GM12878 (cell line): ENCODE measurements around the gene SULT1C4. TPM values are rescaled to one million over a fixed set of nuclear protein-coding genes. Genes with fewer than 3 reads are reported as not detected.

ENCODE experiments used
- ATAC-seq: fragments of 200-7000 bp; cut with Tn5 transposase; 3 replicates; pipeline ENCODE4 v1.9.1; 2020; ENCODE audit warnings: mild to moderate bottlenecking, moderate library complexity
- BruUV-seq: library from RNA; stranded (reverse); fragments of 400-500 nt; replicated peaks from 2 replicates; lab custom pipeline; 2021; lab: Mats Ljungman, UMichigan
- CTCF ChIA-PET: fragments of 300-600 bp; sonication (Branson Sonifier 250); formaldehyde crosslinking; extraction: SDS; loops from one replicate; lab custom pipeline; 2021; ENCODE audit warnings: inconsistent platforms; lab: Yijun Ruan, JAX
- POLR2A ChIA-PET: fragments of 350-600 bp; formaldehyde crosslinking; extraction: SDS; loops from one replicate; lab custom pipeline; 2021; ENCODE audit warnings: inconsistent platforms; lab: Charles Lee
- RAD21 ChIA-PET: fragments of 300-600 bp; sonication (Branson Sonifier 250); formaldehyde crosslinking; loops from one replicate; lab custom pipeline; 2023; ENCODE audit warnings: antibody characterized with exemption; ENCODE audit not compliant: unreplicated experiment; lab: Charles Lee
- SMC1A ChIA-PET: fragments of 300-600 bp; sonication (Branson Sonifier 250); formaldehyde crosslinking; loops from one replicate; lab custom pipeline; 2023; ENCODE audit not compliant: unreplicated experiment, uncharacterized antibody; lab: Charles Lee
- DNase-seq: peaks from one replicate; pipeline ENCODE4 v3.0.0-alpha.2; 2011; ENCODE audit warnings: low read depth, low spot score
- FAIRE-seq: peaks from 3 replicates; lab custom pipeline; 2011; peaks lifted over from hg19 to GRCh38; lab: Jason Lieb, UNC
- H2AFZ ChIP-seq: 2 replicates; pipeline ENCODE4 v1.6.0; 2011; ENCODE audit warnings: low read depth, low read length, control low read depth; ENCODE audit not compliant: control insufficient read depth
- H3K27ac ChIP-seq: 2 replicates; pipeline ENCODE4 v1.5.1; 2011; ENCODE audit warnings: control low read depth; ENCODE audit not compliant: control insufficient read depth, insufficient read depth
- H3K27me3 ChIP-seq, 2 experiments: replicated peaks in 1 of 2; 2 replicates each; pipeline versions ENCODE4 v1.6.0 to v1.6.1; 2011; ENCODE audit warnings: low read length in 1 of 2; ENCODE audit not compliant: control insufficient read depth in 2 of 2, insufficient read depth in 2 of 2
- H3K36me3 ChIP-seq, 2 experiments: 2 replicates each; pipeline ENCODE4 v1.5.1; 2011; ENCODE audit warnings: low read length in 1 of 2; ENCODE audit not compliant: control insufficient read depth in 2 of 2, insufficient read depth in 2 of 2
- H3K4me1 ChIP-seq: 2 replicates; pipeline ENCODE4 v1.6.1; 2011; ENCODE audit warnings: mild to moderate bottlenecking, low read length, moderate library complexity, mixed read lengths; ENCODE audit not compliant: control insufficient read depth, insufficient read depth
- H3K4me2 ChIP-seq: 2 replicates; pipeline ENCODE4 v1.6.0; 2011; ENCODE audit warnings: control low read depth; ENCODE audit not compliant: control insufficient read depth, insufficient read depth
- H3K4me3 ChIP-seq: fragments of 200-600 bp; sonication (generic); 2 replicates; pipeline ENCODE4 v1.5.1; 2016
- H3K79me2 ChIP-seq: 2 replicates; pipeline ENCODE4 v1.6.0; 2011; ENCODE audit warnings: low read length; ENCODE audit not compliant: control insufficient read depth, insufficient read depth
- H3K9ac ChIP-seq: 2 replicates; pipeline ENCODE4 v1.8.0; 2011; ENCODE audit warnings: low read length, control low read depth, mixed read lengths; ENCODE audit not compliant: control insufficient read depth, insufficient read depth
- H3K9me3 ChIP-seq: replicated peaks from 3 replicates; pipeline ENCODE4 v1.5.1; 2011; ENCODE audit warnings: mild to moderate bottlenecking, low read length; ENCODE audit not compliant: control insufficient read depth, insufficient read depth
- H4K20me1 ChIP-seq: 2 replicates; pipeline ENCODE4 v1.6.0; 2011; ENCODE audit not compliant: control insufficient read depth, insufficient read depth
- BMI1 ChIP-seq: fragments of 450-650 bp; IDR thresholded peaks from 2 replicates; pipeline ENCODE4 v1.6.1; 2016; ENCODE audit warnings: mild to moderate bottlenecking, moderate library complexity, borderline replicate concordance
- CBFB ChIP-seq: IDR thresholded peaks from 2 replicates; pipeline ENCODE4 v1.6.1; 2016; ENCODE audit warnings: antibody characterized with exemption, low read depth
- ETV6 ChIP-seq, 2 experiments: fragments of 450-650 bp in 1 of 2; IDR thresholded peaks in 1 of 2; conservative IDR thresholded peaks in 1 of 2; 2 replicates each; pipeline ENCODE4 v1.6.1; 2014; ENCODE audit warnings: antibody characterized with exemption in 1 of 2, borderline replicate concordance in 1 of 2, low read depth in 1 of 2, mild to moderate bottlenecking in 1 of 2, moderate library complexity in 1 of 2
- POLR2AphosphoS2 ChIP-seq: IDR thresholded peaks from 2 replicates; pipeline ENCODE4 v1.6.1; 2011; ENCODE audit warnings: low read depth, mild to moderate bottlenecking, low read length, improper control_type of control experiment, moderate library complexity
- ZBED1 ChIP-seq: IDR thresholded peaks from 2 replicates; pipeline ENCODE4 v1.6.1; 2016; ENCODE audit warnings: borderline replicate concordance
- WGBS: methylation state at CpG from one replicate; pipeline ENCODE4 v1.1.6; 2016; ENCODE audit warnings: low lambda C conversion rate; ENCODE audit not compliant: insufficient replicate concordance, insufficient coverage; ENCODE audit errors: missing lambda C conversion rate; 5-methylcytosine and 5-hydroxymethylcytosine counted together
- in situ Hi-C: fragments of 300-500 bp; cut with MboI; formaldehyde crosslinking; loops from 9 replicates; pipeline ENCODE4 v1.14.3; 2018; ENCODE audit warnings: mixed read lengths
- intact Hi-C: fragments of 100-400 bp; cut with micrococcal nuclease; formaldehyde crosslinking; loops from one replicate; pipeline ENCODE4 v1.14.2; 2022; ENCODE audit not compliant: unreplicated experiment
- polyA plus RNA-seq, 11 experiments: library from polyadenylated mRNA; depleted of rRNA in 4 of 11; unstranded in 6 of 11; stranded (reverse) in 5 of 11; fragments of >200 nt; fragmentation: Nextera tagmentation in 4 of 11; fragmentation: Illumina TruSeq in 1 of 11; extraction: Ambion mirVana in 4 of 11; extraction: Trizol in 1 of 11; gene quantifications; 1 replicate in 1 of 11; 2 replicates in 10 of 11; pipeline versions ENCODE4 v1.2.1 to v1.2.3, GENCODE V29; 2011 to 2016; ENCODE audit warnings: inconsistent platforms in 2 of 11, missing spikeins in 2 of 11, low read depth in 1 of 11
- total RNA-seq, 4 experiments: library from RNA; depleted of rRNA in 3 of 4; stranded (reverse); fragments of >200 nt in 3 of 4; fragmentation: Illumina TruSeq in 1 of 4; extraction: Trizol in 1 of 4; gene quantifications; 2 replicates each; pipeline versions ENCODE4 v1.2.1 to v1.2.3, GENCODE V29; 2013 to 2021
- TF ChIP-seq, protein P1 (sequence below): fragments of 450-650 bp; IDR thresholded peaks from 2 replicates; pipeline ENCODE4 v1.6.1; 2017; ENCODE audit warnings: low read depth, mild to moderate bottlenecking, moderate library complexity
- TF ChIP-seq, protein P2 (sequence below): fragments of 450-650 bp; formaldehyde crosslinking; IDR thresholded peaks from 2 replicates; pipeline ENCODE4 v1.4.0; 2022; ENCODE audit warnings: mild to moderate bottlenecking, moderate library complexity
- TF ChIP-seq, protein P3 (sequence below): fragments of 450-650 bp; IDR thresholded peaks from 2 replicates; pipeline ENCODE4 v1.6.1; 2018; ENCODE audit warnings: mild to moderate bottlenecking, low read depth, moderate library complexity; ENCODE audit not compliant: partially characterized antibody
- TF ChIP-seq, protein P4 (sequence below): IDR thresholded peaks from 2 replicates; pipeline ENCODE4 v1.6.1; 2011; ENCODE audit warnings: low read depth, mild to moderate bottlenecking, low read length, moderate library complexity, borderline replicate concordance; ENCODE audit errors: extremely low read depth
- TF ChIP-seq, protein P5 (sequence below): IDR thresholded peaks from 2 replicates; pipeline ENCODE4 v1.6.1; 2012; ENCODE audit warnings: low read depth, low read length, improper control_type of control experiment
- TF ChIP-seq, protein P6 (sequence below): fragments of 450-650 bp; IDR thresholded peaks from 2 replicates; pipeline ENCODE4 v1.6.1; 2017; ENCODE audit warnings: antibody characterized with exemption, mild to moderate bottlenecking, moderate library complexity

SULT1C4 gene
- total and polyA plus RNA-seq, 10 of the 15 experiments (the other 5 are each of a cell fraction or from before 2014, with no cell fraction given) = 0.04 TPM; not detected in 9

DNA sequence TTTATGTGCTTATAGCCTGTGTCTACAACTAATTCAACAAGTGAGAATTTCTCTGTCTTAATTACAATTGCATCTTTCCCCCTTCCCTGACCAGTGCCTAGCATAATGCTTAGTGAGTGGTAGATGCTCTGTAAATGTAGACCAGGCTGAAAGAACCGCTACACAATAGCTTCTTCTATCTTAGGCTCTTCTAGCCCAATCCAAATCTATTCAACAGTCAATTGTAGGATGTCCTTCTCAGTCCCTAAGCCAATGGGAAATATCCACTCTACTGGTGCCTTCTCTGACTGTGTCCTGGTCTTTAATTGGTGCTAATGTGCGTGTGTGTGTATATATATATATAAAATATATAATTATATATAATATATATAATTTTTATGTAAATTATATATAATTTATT lies 37.2 kb downstream of the SULT1C4 start:
- intact Hi-C loops (no loop called here), in situ Hi-C loops (no loop called here)
- no TSS peak for BruUV-seq
- H2AFZ ChIP-seq = no peak overlapping the region
- H3K4me2 ChIP-seq = no peak overlapping the region
- no peaks in the 10 kb centered on the region for H3K27me3 ChIP-seq
- 54% methylated on average over 2 of the region's 2 CpGs for WGBS
- FAIRE-seq = no peak
- no peak overlapping the region for H3K9ac ChIP-seq
- ChIA-PET SMC1A (no interaction called here), POLR2A (no interaction called here), RAD21 (no interaction called here), CTCF (no interaction called here)
- H3K36me3 ChIP-seq = no peaks in the 10 kb centered on the region
- no peak overlapping the region for H3K27ac ChIP-seq
- no peak for DNase-seq
- H3K9me3 ChIP-seq = no peaks in the 10 kb centered on the region
- no peak for ATAC-seq
- no peaks in the 10 kb centered on the region for H4K20me1 ChIP-seq
- no peaks in the 10 kb centered on the region for H3K4me1 ChIP-seq
- H3K4me3 ChIP-seq = no peak overlapping the region
- no peaks in the 10 kb centered on the region for H3K79me2 ChIP-seq
- no peak for TF ChIP-seq ETV6 (conservative IDR thresholded peaks at IDR 0.05 in 1 of 2, IDR thresholded peaks at IDR 0.05 in 1 of 2; ENCODE audit: borderline replicate concordance in 1 of 2, low read depth in 1 of 2)
- TF ChIP-seq CBFB = no peak
- TF ChIP-seq, protein P1, sequence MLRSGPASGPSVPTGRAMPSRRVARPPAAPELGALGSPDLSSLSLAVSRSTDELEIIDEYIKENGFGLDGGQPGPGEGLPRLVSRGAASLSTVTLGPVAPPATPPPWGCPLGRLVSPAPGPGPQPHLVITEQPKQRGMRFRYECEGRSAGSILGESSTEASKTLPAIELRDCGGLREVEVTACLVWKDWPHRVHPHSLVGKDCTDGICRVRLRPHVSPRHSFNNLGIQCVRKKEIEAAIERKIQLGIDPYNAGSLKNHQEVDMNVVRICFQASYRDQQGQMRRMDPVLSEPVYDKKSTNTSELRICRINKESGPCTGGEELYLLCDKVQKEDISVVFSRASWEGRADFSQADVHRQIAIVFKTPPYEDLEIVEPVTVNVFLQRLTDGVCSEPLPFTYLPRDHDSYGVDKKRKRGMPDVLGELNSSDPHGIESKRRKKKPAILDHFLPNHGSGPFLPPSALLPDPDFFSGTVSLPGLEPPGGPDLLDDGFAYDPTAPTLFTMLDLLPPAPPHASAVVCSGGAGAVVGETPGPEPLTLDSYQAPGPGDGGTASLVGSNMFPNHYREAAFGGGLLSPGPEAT = no peak
- TF ChIP-seq, protein P2, sequence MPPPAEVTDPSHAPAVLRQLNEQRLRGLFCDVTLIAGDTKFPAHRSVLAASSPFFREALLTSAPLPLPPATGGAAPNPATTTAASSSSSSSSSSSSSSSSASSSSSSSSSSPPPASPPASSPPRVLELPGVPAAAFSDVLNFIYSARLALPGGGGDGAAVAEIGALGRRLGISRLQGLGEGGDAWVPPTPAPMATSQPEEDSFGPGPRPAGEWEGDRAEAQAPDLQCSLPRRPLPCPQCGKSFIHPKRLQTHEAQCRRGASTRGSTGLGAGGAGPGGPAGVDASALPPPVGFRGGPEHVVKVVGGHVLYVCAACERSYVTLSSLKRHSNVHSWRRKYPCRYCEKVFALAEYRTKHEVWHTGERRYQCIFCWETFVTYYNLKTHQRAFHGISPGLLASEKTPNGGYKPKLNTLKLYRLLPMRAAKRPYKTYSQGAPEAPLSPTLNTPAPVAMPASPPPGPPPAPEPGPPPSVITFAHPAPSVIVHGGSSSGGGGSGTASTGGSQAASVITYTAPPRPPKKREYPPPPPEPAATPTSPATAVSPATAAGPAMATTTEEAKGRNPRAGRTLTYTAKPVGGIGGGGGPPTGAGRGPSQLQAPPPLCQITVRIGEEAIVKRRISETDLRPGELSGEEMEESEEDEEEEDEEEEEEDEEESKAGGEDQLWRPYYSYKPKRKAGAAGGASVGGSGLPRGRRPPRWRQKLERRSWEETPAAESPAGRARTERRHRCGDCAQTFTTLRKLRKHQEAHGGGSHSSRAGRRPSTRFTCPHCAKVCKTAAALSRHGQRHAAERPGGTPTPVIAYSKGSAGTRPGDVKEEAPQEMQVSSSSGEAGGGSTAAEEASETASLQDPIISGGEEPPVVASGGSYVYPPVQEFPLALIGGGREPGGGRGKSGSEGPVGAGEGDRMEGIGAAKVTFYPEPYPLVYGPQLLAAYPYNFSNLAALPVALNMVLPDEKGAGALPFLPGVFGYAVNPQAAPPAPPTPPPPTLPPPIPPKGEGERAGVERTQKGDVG (CRISPR knock-in tag) = no peak
- TF ChIP-seq, protein P3, sequence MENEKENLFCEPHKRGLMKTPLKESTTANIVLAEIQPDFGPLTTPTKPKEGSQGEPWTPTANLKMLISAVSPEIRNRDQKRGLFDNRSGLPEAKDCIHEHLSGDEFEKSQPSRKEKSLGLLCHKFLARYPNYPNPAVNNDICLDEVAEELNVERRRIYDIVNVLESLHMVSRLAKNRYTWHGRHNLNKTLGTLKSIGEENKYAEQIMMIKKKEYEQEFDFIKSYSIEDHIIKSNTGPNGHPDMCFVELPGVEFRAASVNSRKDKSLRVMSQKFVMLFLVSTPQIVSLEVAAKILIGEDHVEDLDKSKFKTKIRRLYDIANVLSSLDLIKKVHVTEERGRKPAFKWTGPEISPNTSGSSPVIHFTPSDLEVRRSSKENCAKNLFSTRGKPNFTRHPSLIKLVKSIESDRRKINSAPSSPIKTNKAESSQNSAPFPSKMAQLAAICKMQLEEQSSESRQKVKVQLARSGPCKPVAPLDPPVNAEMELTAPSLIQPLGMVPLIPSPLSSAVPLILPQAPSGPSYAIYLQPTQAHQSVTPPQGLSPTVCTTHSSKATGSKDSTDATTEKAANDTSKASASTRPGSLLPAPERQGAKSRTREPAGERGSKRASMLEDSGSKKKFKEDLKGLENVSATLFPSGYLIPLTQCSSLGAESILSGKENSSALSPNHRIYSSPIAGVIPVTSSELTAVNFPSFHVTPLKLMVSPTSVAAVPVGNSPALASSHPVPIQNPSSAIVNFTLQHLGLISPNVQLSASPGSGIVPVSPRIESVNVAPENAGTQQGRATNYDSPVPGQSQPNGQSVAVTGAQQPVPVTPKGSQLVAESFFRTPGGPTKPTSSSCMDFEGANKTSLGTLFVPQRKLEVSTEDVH = no peak
- TF ChIP-seq, protein P4, sequence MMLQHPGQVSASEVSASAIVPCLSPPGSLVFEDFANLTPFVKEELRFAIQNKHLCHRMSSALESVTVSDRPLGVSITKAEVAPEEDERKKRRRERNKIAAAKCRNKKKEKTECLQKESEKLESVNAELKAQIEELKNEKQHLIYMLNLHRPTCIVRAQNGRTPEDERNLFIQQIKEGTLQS = no peak
- TF ChIP-seq, protein P5, sequence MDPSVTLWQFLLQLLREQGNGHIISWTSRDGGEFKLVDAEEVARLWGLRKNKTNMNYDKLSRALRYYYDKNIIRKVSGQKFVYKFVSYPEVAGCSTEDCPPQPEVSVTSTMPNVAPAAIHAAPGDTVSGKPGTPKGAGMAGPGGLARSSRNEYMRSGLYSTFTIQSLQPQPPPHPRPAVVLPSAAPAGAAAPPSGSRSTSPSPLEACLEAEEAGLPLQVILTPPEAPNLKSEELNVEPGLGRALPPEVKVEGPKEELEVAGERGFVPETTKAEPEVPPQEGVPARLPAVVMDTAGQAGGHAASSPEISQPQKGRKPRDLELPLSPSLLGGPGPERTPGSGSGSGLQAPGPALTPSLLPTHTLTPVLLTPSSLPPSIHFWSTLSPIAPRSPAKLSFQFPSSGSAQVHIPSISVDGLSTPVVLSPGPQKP = no peak
- TF ChIP-seq BMI1 = no peak
- TF ChIP-seq POLR2AphosphoS2 = no peak
- TF ChIP-seq, protein P6, sequence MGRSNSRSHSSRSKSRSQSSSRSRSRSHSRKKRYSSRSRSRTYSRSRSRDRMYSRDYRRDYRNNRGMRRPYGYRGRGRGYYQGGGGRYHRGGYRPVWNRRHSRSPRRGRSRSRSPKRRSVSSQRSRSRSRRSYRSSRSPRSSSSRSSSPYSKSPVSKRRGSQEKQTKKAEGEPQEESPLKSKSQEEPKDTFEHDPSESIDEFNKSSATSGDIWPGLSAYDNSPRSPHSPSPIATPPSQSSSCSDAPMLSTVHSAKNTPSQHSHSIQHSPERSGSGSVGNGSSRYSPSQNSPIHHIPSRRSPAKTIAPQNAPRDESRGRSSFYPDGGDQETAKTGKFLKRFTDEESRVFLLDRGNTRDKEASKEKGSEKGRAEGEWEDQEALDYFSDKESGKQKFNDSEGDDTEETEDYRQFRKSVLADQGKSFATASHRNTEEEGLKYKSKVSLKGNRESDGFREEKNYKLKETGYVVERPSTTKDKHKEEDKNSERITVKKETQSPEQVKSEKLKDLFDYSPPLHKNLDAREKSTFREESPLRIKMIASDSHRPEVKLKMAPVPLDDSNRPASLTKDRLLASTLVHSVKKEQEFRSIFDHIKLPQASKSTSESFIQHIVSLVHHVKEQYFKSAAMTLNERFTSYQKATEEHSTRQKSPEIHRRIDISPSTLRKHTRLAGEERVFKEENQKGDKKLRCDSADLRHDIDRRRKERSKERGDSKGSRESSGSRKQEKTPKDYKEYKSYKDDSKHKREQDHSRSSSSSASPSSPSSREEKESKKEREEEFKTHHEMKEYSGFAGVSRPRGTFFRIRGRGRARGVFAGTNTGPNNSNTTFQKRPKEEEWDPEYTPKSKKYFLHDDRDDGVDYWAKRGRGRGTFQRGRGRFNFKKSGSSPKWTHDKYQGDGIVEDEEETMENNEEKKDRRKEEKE = no peak
- TF ChIP-seq ZBED1 = no peak
